IMR-90 (cell line): ENCODE results near the gene SHISA8.

ENCODE experiments used
- BHLHE40 ChIP-seq: fragments of 150-350 bp; IDR thresholded peaks from 2 replicates; pipeline ENCODE4 v1.6.1; 2016; ENCODE audit warnings: mild to moderate bottlenecking, low read depth, low read length
- CHD1 ChIP-seq: IDR thresholded peaks from 2 replicates; pipeline ENCODE4 v1.6.1; 2012; ENCODE audit warnings: low read depth, low read length, improper control_type of control experiment
- CTCF ChIP-seq: conservative IDR thresholded peaks from 2 replicates; pipeline ENCODE4 v1.5.1; 2012; ENCODE audit warnings: mild to moderate bottlenecking, low read depth, low read length, improper control_type of control experiment
- MAZ ChIP-seq: IDR thresholded peaks from 2 replicates; pipeline ENCODE4 v1.6.1; 2012; ENCODE audit warnings: low read depth, mild to moderate bottlenecking, low read length, improper control_type of control experiment, moderate library complexity, borderline replicate concordance
- MXI1 ChIP-seq: IDR thresholded peaks from 2 replicates; pipeline ENCODE4 v1.6.1; 2012; ENCODE audit warnings: low read depth, mild to moderate bottlenecking, low read length, moderate library complexity, borderline replicate concordance
- POLR2A ChIP-seq: IDR thresholded peaks from 2 replicates; pipeline ENCODE4 v1.6.1; 2012; ENCODE audit warnings: mild to moderate bottlenecking, low read depth, low read length
- RAD21 ChIP-seq: IDR thresholded peaks from 2 replicates; pipeline ENCODE4 v1.6.1; 2012; ENCODE audit warnings: low read length, improper control_type of control experiment
- RFX5 ChIP-seq: IDR thresholded peaks from 2 replicates; pipeline ENCODE4 v1.8.0; 2012; ENCODE audit warnings: low read depth, mild to moderate bottlenecking, low read length, moderate library complexity

DNA sequence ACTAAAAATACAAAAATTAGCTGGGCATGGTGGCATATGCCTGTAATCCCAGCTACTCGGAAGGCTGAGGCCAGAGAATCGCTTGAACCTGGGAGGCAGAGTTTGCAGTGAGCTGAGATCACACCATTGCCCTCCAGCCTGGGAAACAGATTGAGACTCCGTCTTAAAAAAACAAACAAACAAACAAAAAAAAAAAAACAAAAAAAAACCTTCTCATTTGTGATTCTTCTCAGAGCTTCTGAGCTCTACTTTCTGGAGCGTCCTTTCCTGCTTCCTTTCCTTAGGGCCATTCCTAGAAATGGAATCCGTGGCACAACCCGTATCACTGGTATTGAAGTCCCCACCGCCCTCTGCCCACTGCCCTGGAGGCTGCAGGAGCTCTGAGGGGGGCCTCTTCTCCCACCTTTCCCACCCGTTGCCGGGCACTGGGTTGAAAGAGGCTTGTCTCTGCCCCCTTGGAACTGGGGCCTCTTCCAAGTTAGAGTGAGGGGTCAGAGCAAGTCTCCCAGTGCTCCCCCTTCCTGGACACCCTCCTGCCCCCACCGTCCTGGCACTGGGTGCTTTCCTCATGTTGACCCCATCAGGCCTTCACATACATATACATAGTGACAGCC lies 2.0 kb upstream of the SHISA8 start:
- TF ChIP-seq CTCF = no peak
- TF ChIP-seq POLR2A = no peak
- TF ChIP-seq MAZ = no peak
- no peak for TF ChIP-seq BHLHE40
- TF ChIP-seq RAD21 = no peak
- no peak for TF ChIP-seq RFX5
- no peak for TF ChIP-seq CHD1
- no peak for TF ChIP-seq MXI1
